ENCODE results near the gene ENTPD3. TPM values are rescaled to one million over a fixed set of nuclear protein-coding genes. Genes with fewer than 3 reads are reported as not detected.

The ENTPD3 gene
- polyA plus RNA-seq, 3 donors, result not detected

Other genes starting within 250 kb of the ENTPD3 start
- gene EIF1B, start 77.5 kb upstream of the ENTPD3 start, polyA plus RNA-seq, result 10 to 100 TPM; 51.8 to 95.4 (median 70.8) TPM
- gene RPL14, start 70.2 kb downstream of the ENTPD3 start, polyA plus RNA-seq, result 100 to 1,000 TPM; 316 to 377 (median 348) TPM
- gene ZNF619, start 89.9 kb downstream of the ENTPD3 start, polyA plus RNA-seq, result 1 to 10 TPM; 1.6 to 3.4 (median 1.8) TPM
- under 1 TPM; 0.27 to 0.67 (median 0.37) TPM for gene ZNF620, start 118.9 kb downstream of the ENTPD3 start, polyA plus RNA-seq
- gene ZNF621, start 137.8 kb downstream of the ENTPD3 start, polyA plus RNA-seq, result 10 to 100 TPM in 1 of 3 donors, 1 to 10 TPM in 2; 1.1 to 12.2 (median 2.0) TPM

Measured in CD14-positive monocyte (primary cell).